HG02678 (cell line): Measurements from ENCODE around the gene AWAT2.
A peak's percentile ranks its signal among the peaks of the same experiment; 100 is the strongest.

Experiments used
- ATAC-seq: cut with Tn5 transposase; IDR thresholded peaks from one replicate; pipeline ENCODE4 v1.9.1; 2021; ENCODE audit warnings: mild to moderate bottlenecking, moderate library complexity; ENCODE audit not compliant: unreplicated experiment

Gene AWAT2

GRCh38 chrX:70042399-70043371 is 7.1 kb downstream of the AWAT2 start:
- ATAC-seq = no peak

DNA sequence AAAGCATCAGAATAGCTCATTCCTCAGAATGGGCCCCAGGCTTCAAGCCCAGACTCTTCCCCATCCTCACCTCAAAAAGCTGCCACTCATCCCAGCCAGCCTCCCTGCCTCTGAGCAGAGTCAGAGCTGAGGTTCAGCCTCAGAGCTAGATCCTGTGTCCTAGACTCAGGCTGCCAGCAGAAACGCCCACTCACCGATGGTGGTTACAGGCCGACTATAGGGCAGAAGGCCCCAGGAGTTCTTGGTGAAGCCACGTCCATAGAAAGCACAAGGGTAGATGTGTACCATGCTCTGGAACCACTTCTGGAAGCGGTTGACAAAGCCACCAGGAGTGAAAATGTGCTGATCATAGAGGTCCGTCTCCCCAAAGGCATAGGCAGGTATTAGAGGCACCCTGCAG is 7.7 kb downstream of the AWAT2 start:
- ATAC-seq = no peak

GRCh38 chrX:70039758-70040157 is 10.0 kb downstream of the AWAT2 start:
- ATAC-seq = no peak

GRCh38 chrX:70038951-70039350 is 10.8 kb downstream of the AWAT2 start:
- no peak for ATAC-seq

GRCh38 chrX:70038515-70038914 is 11.2 kb downstream of the AWAT2 start:
- ATAC-seq = no peak

- no peak for ATAC-seq
These were observed 15.1 kb downstream of the AWAT2 start for GRCh38 chrX:70034646-70035045.

DNA sequence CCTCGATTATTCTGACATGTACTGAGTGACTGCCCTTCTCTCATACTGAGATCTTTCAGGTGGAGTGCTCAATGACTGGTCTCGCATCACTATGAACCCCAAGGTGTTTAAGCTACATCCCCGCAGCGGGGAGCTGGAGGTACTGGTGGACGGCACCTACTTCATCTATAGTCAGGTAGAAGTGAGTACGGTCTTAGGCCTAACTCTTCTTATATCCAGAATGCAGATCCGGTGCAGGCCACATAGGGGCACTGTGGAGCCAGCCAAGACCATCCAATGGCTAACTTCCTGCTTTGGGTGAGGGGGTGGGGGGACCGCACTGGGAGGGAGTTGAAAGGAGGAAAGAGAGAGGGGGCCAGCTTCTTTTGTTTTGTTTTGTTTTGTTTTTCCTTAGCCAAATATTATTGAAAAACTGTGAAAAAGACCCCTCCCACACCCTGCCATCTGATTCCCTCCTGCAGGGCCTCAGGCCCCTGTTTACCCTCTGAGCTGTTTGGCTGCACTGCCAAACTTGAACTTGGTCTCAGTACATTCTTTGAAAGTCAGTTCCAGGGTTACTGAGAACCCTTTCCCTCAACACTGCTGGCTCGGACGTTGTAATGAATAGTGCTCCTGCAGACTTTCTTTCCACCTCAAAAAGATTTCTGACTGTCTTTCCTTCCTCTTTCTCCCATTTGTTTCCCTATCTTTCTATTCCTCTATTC is 16.2 kb downstream of the AWAT2 start:
- no peak for ATAC-seq

DNA sequence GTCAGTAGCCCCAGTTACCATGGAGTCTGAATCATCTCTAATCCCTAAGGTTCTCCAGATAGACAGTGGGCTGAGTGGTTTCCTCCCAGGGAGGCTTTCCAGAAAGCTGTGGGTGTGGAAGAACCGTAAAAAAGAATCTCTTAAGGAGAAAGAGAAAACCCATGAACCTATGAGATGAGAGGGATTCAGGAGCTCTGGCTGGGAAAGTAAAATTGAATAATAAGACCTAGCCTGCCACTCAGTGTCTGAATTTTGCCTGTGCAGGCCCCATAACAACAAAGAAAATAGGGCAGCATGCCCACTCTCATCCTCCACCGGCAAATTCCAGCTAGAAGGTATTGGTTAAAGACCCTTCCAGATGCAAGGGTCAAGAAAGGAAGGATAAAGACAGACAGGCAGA is 16.9 kb downstream of the AWAT2 start:
- ATAC-seq = no peak

GRCh38 chrX:70030301-70030767 is 19.4 kb downstream of the AWAT2 start:
- peak; percentile 74 for ATAC-seq

GRCh38 chrX:70029863-70030262 is 19.9 kb downstream of the AWAT2 start:
- ATAC-seq = no peak

GRCh38 chrX:70026851-70027200 is 22.9 kb downstream of the AWAT2 start:
- ATAC-seq = no peak

GRCh38 chrX:70026112-70026850 is 23.5 kb downstream of the AWAT2 start:
- ATAC-seq = no peak

DNA sequence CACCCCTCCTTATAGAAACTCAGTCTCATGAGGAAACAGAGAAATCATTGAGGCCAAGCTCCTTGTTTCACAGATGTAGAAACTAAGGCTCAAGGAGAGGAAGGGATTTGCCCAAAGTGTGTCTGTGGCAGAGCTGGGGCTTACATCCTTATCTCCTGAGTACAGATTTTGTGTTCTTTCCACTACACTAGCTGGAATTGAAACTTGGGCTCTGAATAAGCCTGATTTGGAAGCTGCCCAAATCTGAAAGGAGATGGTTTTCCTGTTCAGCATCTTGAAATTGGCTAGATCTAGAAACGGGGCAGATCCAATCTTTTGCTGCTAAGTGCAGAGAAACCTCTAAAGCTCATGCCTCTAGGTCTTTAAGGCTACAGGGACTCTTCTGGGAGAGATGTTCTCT is 24.3 kb downstream of the AWAT2 start:
- ATAC-seq = no peak

GRCh38 chrX:70022616-70023015 is 27.1 kb downstream of the AWAT2 start:
- ATAC-seq = no peak

- ATAC-seq = no peak
These were observed 33.2 kb downstream of the AWAT2 start for GRCh38 chrX:70016513-70016912.

GRCh38 chrX:70013466-70014381 is 36.0 kb downstream of the AWAT2 start:
- no peak for ATAC-seq

- no peak for ATAC-seq
These were observed 37.0 kb downstream of the AWAT2 start for GRCh38 chrX:70012756-70013155.

DNA sequence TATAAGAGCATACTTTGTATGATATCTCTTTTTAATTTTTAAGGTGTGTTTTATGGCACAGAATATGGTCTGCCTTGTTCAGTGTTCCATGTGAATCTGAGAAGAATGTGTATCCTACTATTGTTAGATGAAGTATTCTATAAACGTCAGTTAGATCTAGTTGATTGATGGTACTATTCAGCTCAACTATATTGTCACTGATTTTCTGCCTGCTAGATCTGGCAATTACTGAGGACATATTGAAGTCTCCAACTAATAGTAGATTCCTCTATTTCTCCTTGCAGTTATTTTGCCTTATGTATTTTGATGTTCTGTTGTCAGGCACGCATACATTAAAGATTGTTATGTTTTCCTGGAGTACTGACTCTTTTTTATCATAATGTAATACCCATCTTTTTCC is 39.8 kb downstream of the AWAT2 start:
- ATAC-seq = no peak

DNA sequence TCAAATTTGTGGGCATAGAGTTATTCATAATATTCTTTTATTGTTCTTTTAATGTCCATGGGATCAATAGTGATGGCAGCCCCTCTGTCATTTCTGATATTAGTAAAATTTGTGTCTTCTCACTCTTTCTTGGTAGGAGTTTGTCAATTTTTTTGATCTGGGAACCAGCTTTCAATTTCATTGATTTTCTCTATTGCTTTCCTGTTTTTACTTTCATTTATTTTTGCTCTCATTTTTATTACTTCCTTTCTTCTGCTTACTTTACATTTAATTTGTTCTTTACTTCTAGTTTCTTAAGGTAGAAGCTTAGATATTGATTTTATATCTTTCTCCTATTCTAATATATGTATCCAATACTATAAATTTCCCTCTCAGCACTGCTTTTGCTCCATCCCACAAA is 40.7 kb downstream of the AWAT2 start:
- no peak for ATAC-seq

DNA sequence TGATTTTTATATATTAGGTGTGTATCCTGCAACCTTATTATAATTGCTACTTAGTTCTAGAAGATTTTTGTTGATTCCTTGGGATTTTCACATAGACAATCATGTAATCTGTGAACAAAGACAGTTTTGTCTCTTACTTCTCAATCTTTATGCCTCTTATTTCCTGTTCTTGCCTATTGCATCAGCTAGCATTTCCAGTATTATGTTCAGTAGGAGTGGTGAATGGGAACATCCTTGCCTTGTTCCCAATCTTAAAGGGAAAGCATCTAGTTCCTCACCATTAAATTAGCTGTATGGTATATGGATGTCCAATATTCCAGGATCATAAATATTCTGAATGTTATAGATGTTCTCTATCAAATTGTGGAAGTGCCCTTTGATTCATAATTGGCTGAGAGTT is 41.8 kb downstream of the AWAT2 start:
- ATAC-seq = no peak
